GM12864 (cell line): Measurements from ENCODE around the gene WASF3.

Source experiments
- DNase-seq: peaks from one replicate; pipeline ENCODE4 v3.0.0-alpha.2; 2011; ENCODE audit warnings: low read depth
- H3K4me3 ChIP-seq: 2 replicates; pipeline ENCODE4 v1.5.1; 2011; ENCODE audit warnings: mild to moderate bottlenecking, low read depth, low read length, control low read depth
- CTCF ChIP-seq: IDR thresholded peaks from 2 replicates; pipeline ENCODE4 v1.5.1; 2011; ENCODE audit warnings: low read depth, mild to moderate bottlenecking, moderate library complexity, low read length, control low read depth, inconsistent platforms; ENCODE audit errors: missing control alignments

Gene WASF3

GRCh38 chr13:26557393-26558073 lies at the start of gene WASF3:
Gene WASF3 (plus strand): TSS chr13:26557683. CDS start chr13:26642271, 84,588 bp downstream.
- no peak for TF ChIP-seq CTCF
- peak within 1 kb of the TSS; percentile 45; the same call in 1 of the 2 replicates for H3K4me3 ChIP-seq
- DNase-seq, result peak; percentile 34

GRCh38 chr13:26508885-26509284 lies 48.6 kb upstream of the WASF3 start:
- H3K4me3 ChIP-seq, result no peak overlapping the region
- no peak for TF ChIP-seq CTCF
- DNase-seq, result no peak

GRCh38 chr13:26509491-26509890 lies 48.0 kb upstream of the WASF3 start:
- no peak overlapping the region for H3K4me3 ChIP-seq
- no peak for TF ChIP-seq CTCF
- DNase-seq, result no peak

- no peak overlapping the region for H3K4me3 ChIP-seq
- no peak for TF ChIP-seq CTCF
- no peak for DNase-seq
Observed at GRCh38 chr13:26513931-26514330, 43.6 kb upstream of the WASF3 start.

- no peak for DNase-seq
- TF ChIP-seq CTCF, result no peak
- H3K4me3 ChIP-seq, result no peak overlapping the region
Observed at GRCh38 chr13:26515721-26516120, 41.8 kb upstream of the WASF3 start.

- H3K4me3 ChIP-seq, result no peak overlapping the region
- DNase-seq, result no peak
- TF ChIP-seq CTCF, result no peak
Observed at GRCh38 chr13:26517936-26518335, 39.5 kb upstream of the WASF3 start.

- no peak overlapping the region for H3K4me3 ChIP-seq
- no peak for DNase-seq
- TF ChIP-seq CTCF, result no peak
Observed at GRCh38 chr13:26518451-26518959, 39.0 kb upstream of the WASF3 start.
